WTC11 (cell line): Measurements from ENCODE around the gene TRIM47. TPM values are rescaled to one million over a fixed set of nuclear protein-coding genes. Genes with fewer than 3 reads are reported as not detected.

Experiments
- ATAC-seq: fragments of 200-7000 bp; cut with Tn5 transposase; 2 replicates; pipeline ENCODE4 v1.10.0; 2021; ENCODE audit warnings: mild to moderate bottlenecking, moderate library complexity
- CTCF ChIA-PET: fragments of 300-600 bp; sonication (Branson Sonifier 250); formaldehyde crosslinking; loops from one replicate; lab custom pipeline; 2021; ENCODE audit warnings: antibody characterized with exemption; lab: Charles Lee
- POLR2A ChIA-PET: fragments of 350-600 bp; sonication (Branson Sonifier 250); formaldehyde crosslinking; loops from one replicate; lab custom pipeline; 2021; ENCODE audit warnings: antibody characterized with exemption; lab: Charles Lee
- DNase-seq: peaks from one replicate; pipeline ENCODE4 v3.0.0; 2021; ENCODE audit warnings: low spot score
- H3K27ac Mint-ChIP-seq: 2 replicates; pipeline ENCODE4 v1.8.0; 2021; ENCODE audit warnings: mixed read lengths
- H3K27me3 Mint-ChIP-seq: 2 replicates; pipeline ENCODE4 v1.8.0; 2021; ENCODE audit warnings: low read depth, mild to moderate bottlenecking, moderate library complexity, mixed read lengths
- H3K36me3 Mint-ChIP-seq: 2 replicates; pipeline ENCODE4 v1.8.0; 2021; ENCODE audit warnings: mixed read lengths
- H3K4me1 Mint-ChIP-seq: 2 replicates; pipeline ENCODE4 v1.8.0; 2022; ENCODE audit warnings: mixed read lengths
- H3K4me3 Mint-ChIP-seq: 2 replicates; pipeline ENCODE4 v1.8.0; 2021; ENCODE audit warnings: mild to moderate bottlenecking, moderate library complexity, mixed read lengths
- H3K9me3 Mint-ChIP-seq: 2 replicates; pipeline ENCODE4 v1.8.0; 2021; ENCODE audit warnings: mixed read lengths
- CREB1 ChIP-seq: sonication (generic); formaldehyde crosslinking; IDR thresholded peaks from 2 replicates; pipeline ENCODE4 v1.8.0; 2023; ENCODE audit warnings: mild to moderate bottlenecking, missing genetic modification reagents
- CTCF ChIP-seq: fragments of 200-600 bp; IDR thresholded peaks from 2 replicates; pipeline ENCODE4 v1.8.0; 2022; ENCODE audit warnings: antibody characterized with exemption
- NR2C2 ChIP-seq: sonication (generic); formaldehyde crosslinking; IDR thresholded peaks from 2 replicates; pipeline ENCODE4 v1.8.0; 2022; ENCODE audit warnings: mild to moderate bottlenecking, missing genetic modification reagents
- NR3C1 ChIP-seq: sonication (generic); formaldehyde crosslinking; conservative IDR thresholded peaks from 2 replicates; pipeline ENCODE4 v1.8.1; 2023; ENCODE audit warnings: low read depth, mild to moderate bottlenecking, missing genetic modification reagents
- RORB ChIP-seq: fragments of 250-450 bp; sonication (Bioruptor Pico); IDR thresholded peaks from 2 replicates; pipeline ENCODE4 v1.9.0; 2021; ENCODE audit warnings: mild to moderate bottlenecking
- TEAD1 ChIP-seq: sonication (generic); formaldehyde crosslinking; IDR thresholded peaks from 2 replicates; pipeline ENCODE4 v1.8.0; 2022; ENCODE audit warnings: mild to moderate bottlenecking, missing genetic modification reagents
- ZBTB43 ChIP-seq: sonication (generic); formaldehyde crosslinking; IDR thresholded peaks from 2 replicates; pipeline ENCODE4 v1.8.1; 2023; ENCODE audit warnings: mild to moderate bottlenecking, missing genetic modification reagents
- ZNF138 ChIP-seq: sonication (generic); formaldehyde crosslinking; conservative IDR thresholded peaks from 2 replicates; pipeline ENCODE4 v1.8.1; 2022; ENCODE audit warnings: mild to moderate bottlenecking, moderate library complexity, missing genetic modification reagents
- ZNF396 ChIP-seq: fragments of 250-450 bp; sonication (Bioruptor Pico); IDR thresholded peaks from 2 replicates; pipeline ENCODE4 v1.8.0; 2021; ENCODE audit warnings: mild to moderate bottlenecking, moderate library complexity, borderline replicate concordance
- ZNF416 ChIP-seq: fragments of 250-450 bp; sonication (Bioruptor Pico); IDR thresholded peaks from 2 replicates; pipeline ENCODE4 v1.9.0; 2021; ENCODE audit warnings: mild to moderate bottlenecking, inconsistent platforms
- ZNF532 ChIP-seq: fragments of 250-450 bp; sonication (Bioruptor Pico); IDR thresholded peaks from 2 replicates; pipeline ENCODE4 v1.9.0; 2021; ENCODE audit warnings: mild to moderate bottlenecking, borderline replicate concordance
- ZSCAN18 ChIP-seq: fragments of 250-450 bp; sonication (Bioruptor Pico); IDR thresholded peaks from 2 replicates; pipeline ENCODE4 v2.1.2; 2022; ENCODE audit warnings: mild to moderate bottlenecking, moderate library complexity
- total RNA-seq: library from RNA; stranded (reverse); gene quantifications from 3 replicates; pipeline ENCODE4 v1.2.3, GENCODE V29; 2021

Gene TRIM47
- total RNA-seq, 1 experiment from 2014 or later: 10.0 TPM

GRCh38 chr17:75848523-75849278 is 29.7 kb downstream of the TRIM47 start:
- peaks cover 32% of the 10 kb centered on the region for H3K36me3 Mint-ChIP-seq

GRCh38 chr17:75847614-75848522 is 30.5 kb downstream of the TRIM47 start:
- Mint-ChIP-seq H3K27ac (peak overlapping the region; percentile 87; the same call in 1 of the 2 replicates), H3K4me1 (peaks cover 21% of the 10 kb centered on the region)
- CTCF ChIA-PET: interaction anchor here (0.6 to 8.8 kb wide), 10 partner anchors 7 to 586 kb away, joined by 3 to 180 read pairs (median 5); partner anchors contain the start of genes GGA3, MRPL38, MRPS7 and WBP2

More at GRCh38 chr17:75848523-75849278, 29.7 kb downstream of the TRIM47 start:
- peak; percentile 71 for TF ChIP-seq CTCF
- no peak for TF ChIP-seq ZNF396 (CRISPR knock-in tag)
- TF ChIP-seq NR2C2: no peak
- no peak for TF ChIP-seq ZNF532
- peaks cover 21% of the 10 kb centered on the region for H3K4me1 Mint-ChIP-seq
- H3K9me3 Mint-ChIP-seq: no peaks in the 10 kb centered on the region
- H3K27me3 Mint-ChIP-seq: no peaks in the 10 kb centered on the region
- ChIA-PET CTCF (interaction anchor here (0.6 to 8.8 kb wide), 8 partner anchors 6 to 587 kb away, joined by 3 to 180 read pairs (median 6); partner anchors contain the start of genes GGA3, MRPL38, MRPS7 and WBP2), POLR2A (interaction anchor here (0.9 kb wide), 1 partner anchor 9 kb away, joined by 3 read pairs; no protein-coding TSS in a partner anchor)
- no peak overlapping the region for H3K4me3 Mint-ChIP-seq
- H3K27ac Mint-ChIP-seq: peak overlapping the region; percentile 87
- peak; percentile 43 for ATAC-seq
- peak; percentile 94 for DNase-seq

More at GRCh38 chr17:75847614-75848522, 30.5 kb downstream of the TRIM47 start:
- no peak for DNase-seq
- Mint-ChIP-seq H3K27me3 (no peaks in the 10 kb centered on the region), H3K9me3 (no peaks in the 10 kb centered on the region), H3K36me3 (peaks cover 32% of the 10 kb centered on the region), H3K4me3 (no peak overlapping the region)
- no peak for TF ChIP-seq ZSCAN18
- no peak for TF ChIP-seq NR3C1 (CRISPR knock-in tag)
- TF ChIP-seq ZNF416 (CRISPR knock-in tag): no peak
- TF ChIP-seq TEAD1 (CRISPR knock-in tag): no peak
- no peak for TF ChIP-seq CREB1 (CRISPR knock-in tag)
- no peak for TF ChIP-seq ZNF138
- no peak for TF ChIP-seq ZBTB43 (CRISPR knock-in tag)
- TF ChIP-seq RORB (CRISPR knock-in tag): no peak
- POLR2A ChIA-PET: interaction anchor here (0.9 to 2.7 kb wide), 2 partner anchors 7 to 9 kb away, joined by 3 to 12 read pairs; partner anchors contain the start of gene WBP2
- ATAC-seq: no peak
